OCI-LY1 (cell line): ENCODE data around the gene TM4SF4.
A peak's percentile ranks its signal among the peaks of the same experiment; 100 is the strongest.

ENCODE experiments used
- H2AFZ ChIP-seq: fragments of 200-600 bp; sonication (generic), shearing (Covaris generic); 2 replicates; pipeline ENCODE4 v1.6.0; 2014; ENCODE audit warnings: antibody characterized with exemption, mild to moderate bottlenecking, low read length
- H3F3A ChIP-seq: fragments of 200-600 bp; sonication (generic), shearing (Covaris generic); 2 replicates; pipeline ENCODE4 v1.6.0; 2014; ENCODE audit warnings: mild to moderate bottlenecking, antibody characterized with exemption, low read length, moderate library complexity; ENCODE audit not compliant: insufficient read depth
- H3K27ac ChIP-seq: fragments of 200-600 bp; sonication (generic); 2 replicates; pipeline ENCODE4 v1.5.1; 2014; ENCODE audit warnings: low read length, mixed run types, mild to moderate bottlenecking, low read depth; ENCODE audit not compliant: poor library complexity, severe bottlenecking
- H3K27me3 ChIP-seq: fragments of 200-600 bp; sonication (generic); 2 replicates; pipeline ENCODE4 v1.6.0; 2014; ENCODE audit warnings: antibody characterized with exemption, mild to moderate bottlenecking, low read length, moderate library complexity; ENCODE audit not compliant: insufficient read depth
- H3K36me3 ChIP-seq: fragments of 200-600 bp; sonication (generic); 2 replicates; pipeline ENCODE4 v1.6.1; 2014; ENCODE audit warnings: mild to moderate bottlenecking, antibody characterized with exemption, low read length, moderate library complexity, mixed read lengths; ENCODE audit not compliant: insufficient read depth
- H3K4me1 ChIP-seq: fragments of 200-600 bp; sonication (generic); 2 replicates; pipeline ENCODE4 v1.5.1; 2014; ENCODE audit warnings: mild to moderate bottlenecking, low read length, moderate library complexity; ENCODE audit not compliant: insufficient read depth, severe bottlenecking
- H3K4me2 ChIP-seq: fragments of 200-600 bp; sonication (generic), shearing (Covaris generic); 2 replicates; pipeline ENCODE4 v1.6.1; 2014; ENCODE audit warnings: low read length
- H3K4me3 ChIP-seq: fragments of 200-600 bp; sonication (generic); 2 replicates; pipeline ENCODE4 v1.5.1; 2014; ENCODE audit warnings: low read length, low read depth, mild to moderate bottlenecking, mixed read lengths; ENCODE audit not compliant: poor library complexity, severe bottlenecking
- H3K79me2 ChIP-seq: fragments of 200-600 bp; shearing (Covaris generic); 2 replicates; pipeline ENCODE4 v1.6.1; 2016; ENCODE audit warnings: mixed run types, low read length, mixed read lengths; ENCODE audit not compliant: insufficient read depth
- H3K9ac ChIP-seq: fragments of 200-600 bp; sonication (generic), shearing (Covaris generic); 2 replicates; pipeline ENCODE4 v1.6.1; 2014; ENCODE audit warnings: mild to moderate bottlenecking, low read length, mixed read lengths
- H3K9me2 ChIP-seq: fragments of 200-600 bp; sonication (generic), shearing (Covaris generic); 2 replicates; pipeline ENCODE4 v1.6.1; 2014; ENCODE audit warnings: low read depth, mild to moderate bottlenecking, low read length, mixed read lengths
- H3K9me3 ChIP-seq: fragments of 200-600 bp; shearing (Covaris generic); 2 replicates; pipeline ENCODE4 v1.6.1; 2014; ENCODE audit warnings: low read length, mixed read lengths
- H4K20me1 ChIP-seq: fragments of 200-600 bp; sonication (generic), shearing (Covaris generic); 2 replicates; pipeline ENCODE4 v1.6.0; 2016; ENCODE audit warnings: mild to moderate bottlenecking, low read length; ENCODE audit not compliant: insufficient read depth
- CTCF ChIP-seq: fragments of 200-600 bp; sonication (generic), shearing (Covaris generic); IDR thresholded peaks from 2 replicates; pipeline ENCODE4 v1.5.1; 2017; ENCODE audit warnings: mild to moderate bottlenecking, antibody characterized with exemption, low read length, moderate library complexity, mixed read lengths
- EZH2 ChIP-seq: fragments of 200-600 bp; sonication (generic), shearing (Covaris generic); IDR thresholded peaks from 2 replicates; pipeline ENCODE4 v1.8.0; 2017; ENCODE audit warnings: borderline replicate concordance, mixed run types, mild to moderate bottlenecking, antibody characterized with exemption, low read length, moderate library complexity, mixed read lengths

The TM4SF4 gene

DNA sequence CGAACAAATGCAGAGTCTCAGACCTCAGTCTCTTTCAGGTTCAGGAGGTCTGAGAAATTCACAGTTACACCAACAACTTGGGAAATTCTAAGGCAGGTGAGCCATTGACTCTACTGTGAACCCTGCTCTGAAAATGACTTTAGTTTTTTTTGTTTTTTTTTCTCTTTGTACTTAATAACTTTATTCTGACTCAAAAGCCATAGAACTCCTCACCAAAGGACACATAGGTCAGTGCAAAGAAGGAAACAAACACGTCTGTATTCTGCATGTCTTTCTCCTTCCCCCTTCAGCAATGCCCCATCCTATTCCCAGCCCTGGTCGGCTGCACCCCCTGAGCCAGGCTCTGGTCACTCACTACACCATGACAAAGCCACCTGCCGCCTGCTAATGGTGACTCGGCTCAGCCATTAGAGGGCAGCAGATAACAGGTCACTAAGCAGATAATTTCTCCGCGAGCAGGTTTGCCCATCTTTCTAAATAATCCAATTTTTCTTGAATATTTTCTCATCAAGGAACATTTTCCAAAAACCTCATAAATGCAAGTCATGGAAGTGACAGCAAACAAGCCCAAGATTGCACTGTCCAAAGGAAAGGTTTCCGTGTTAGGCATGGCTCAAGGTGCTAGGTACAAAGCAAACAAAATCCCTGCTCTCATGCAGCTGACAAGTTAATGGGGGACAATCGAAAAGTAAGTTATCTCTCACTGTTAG, 37.7 kb downstream of the TM4SF4 start:
- Histone ChIP-seq H3K27me3 (0 out of 2 replicates have a peak, but pooled peaks cover 5% of the 10 kb centered on the region), H3K4me2 (no peak overlapping the region), H3K9ac (no peak overlapping the region), H4K20me1 (no peaks in the 10 kb centered on the region), H3K79me2 (no peaks in the 10 kb centered on the region), H3K36me3 (no peaks in the 10 kb centered on the region), H3F3A (no peaks in the 10 kb centered on the region), H3K9me3 (no peaks in the 10 kb centered on the region), H2AFZ (no peak overlapping the region), H3K27ac (no peak overlapping the region), H3K4me1 (no peaks in the 10 kb centered on the region), H3K9me2 (no peaks in the 10 kb centered on the region), H3K4me3 (no peak overlapping the region)
- TF ChIP-seq EZH2 (no peak), CTCF (peak; percentile 90)

DNA sequence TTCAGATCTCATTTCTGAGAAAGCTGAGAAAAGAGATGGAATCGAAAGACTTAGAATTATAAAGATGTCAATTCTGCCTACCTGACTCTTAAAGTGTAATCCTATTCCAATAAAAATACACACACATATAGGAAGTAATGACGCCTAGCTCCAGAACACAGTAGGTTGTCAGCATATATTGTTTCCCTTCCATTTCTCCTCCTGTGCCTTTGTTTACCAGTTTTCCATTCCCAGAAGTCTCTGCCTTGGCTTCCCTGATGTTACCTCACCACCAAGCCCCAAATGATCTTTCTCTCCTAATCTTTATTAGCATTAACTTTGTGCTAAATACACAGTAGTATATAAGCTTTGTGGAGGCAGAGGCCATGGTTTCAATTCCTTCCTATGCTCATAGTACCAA, 40.0 kb downstream of the TM4SF4 start:
- Histone ChIP-seq H3K4me1 (no peaks in the 10 kb centered on the region), H3K27me3 (0 out of 2 replicates have a peak, but pooled peaks cover 5% of the 10 kb centered on the region), H3K4me3 (no peak overlapping the region), H4K20me1 (no peaks in the 10 kb centered on the region), H3K36me3 (no peaks in the 10 kb centered on the region), H3K4me2 (no peak overlapping the region), H3K9ac (no peak overlapping the region), H3K27ac (no peak overlapping the region), H3K9me3 (no peaks in the 10 kb centered on the region), H3K79me2 (no peaks in the 10 kb centered on the region), H2AFZ (no peak overlapping the region), H3F3A (no peaks in the 10 kb centered on the region), H3K9me2 (no peaks in the 10 kb centered on the region)
- TF ChIP-seq CTCF (no peak), EZH2 (no peak)

DNA sequence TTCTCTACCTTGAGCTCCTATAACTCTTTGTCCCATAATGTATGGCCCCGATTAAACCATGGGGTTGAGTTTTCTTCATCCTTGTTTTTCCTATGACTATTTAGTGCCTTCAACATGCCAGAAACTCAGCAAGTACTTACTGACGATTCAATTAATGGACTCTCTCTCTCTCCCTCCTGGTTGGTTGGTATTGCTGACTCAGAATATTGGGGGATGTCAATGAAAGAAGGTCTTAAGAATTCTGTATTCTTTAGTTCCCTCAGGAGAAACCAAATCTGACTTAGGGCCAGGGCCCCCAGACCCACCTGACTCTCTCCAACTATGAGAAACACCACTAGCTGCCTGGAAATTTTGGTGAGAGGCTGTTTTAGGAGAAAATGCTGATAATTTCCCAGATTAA, 40.8 kb downstream of the TM4SF4 start:
- H3K27me3 ChIP-seq: no peaks in the 10 kb centered on the region
- no peak for TF ChIP-seq CTCF
- no peak for TF ChIP-seq EZH2
- H3K27ac ChIP-seq: no peak overlapping the region
- H3K9ac ChIP-seq: no peak overlapping the region
- H2AFZ ChIP-seq: no peak overlapping the region
- H3K4me1 ChIP-seq: no peaks in the 10 kb centered on the region
- no peaks in the 10 kb centered on the region for H4K20me1 ChIP-seq
- no peaks in the 10 kb centered on the region for H3K36me3 ChIP-seq
- H3K4me2 ChIP-seq: no peak overlapping the region
- no peaks in the 10 kb centered on the region for H3K9me2 ChIP-seq
- H3K9me3 ChIP-seq: no peaks in the 10 kb centered on the region
- no peaks in the 10 kb centered on the region for H3F3A ChIP-seq
- no peaks in the 10 kb centered on the region for H3K79me2 ChIP-seq
- no peak overlapping the region for H3K4me3 ChIP-seq
